Prostate gland (tissue), 2 donors: ENCODE measurements around the gene DOCK11. TPM values are rescaled to one million over a fixed set of nuclear protein-coding genes. Genes with fewer than 3 reads are reported as not detected.
"Not testable (repeated sequence)": the region's sequence is repeated elsewhere in the genome, so short reads cannot be mapped to it uniquely, and the experiment has no call there.

Source experiments
- DNase-seq: peaks from one replicate; pipeline ENCODE4 v3.0.0-alpha.2; 2019; ENCODE audit warnings: low spot score
- H3K27ac ChIP-seq, 2 donors: fragments of 200-600 bp; sonication (generic); 2 replicates each; pipeline ENCODE4 v1.5.1; 2017 to 2019
- H3K27me3 ChIP-seq: fragments of 200-600 bp; sonication (generic); replicated peaks from 2 replicates; pipeline ENCODE4 v1.5.1; 2019; ENCODE audit not compliant: insufficient read depth
- H3K36me3 ChIP-seq, 2 donors: fragments of 200-600 bp; sonication (generic); 1 replicate in 1 of 2; 2 replicates in 1 of 2; pipeline versions ENCODE4 v1.5.1 to v1.8.1; 2017 to 2019
- H3K4me1 ChIP-seq: fragments of 200-600 bp; sonication (generic); replicated peaks from 2 replicates; pipeline ENCODE4 v1.5.1; 2019
- H3K4me3 ChIP-seq, 2 donors: fragments of 200-600 bp; sonication (generic); 2 replicates each; pipeline ENCODE4 v1.5.1; 2017 to 2019
- H3K9me3 ChIP-seq: fragments of 200-600 bp; sonication (generic); 2 replicates; pipeline ENCODE4 v1.5.1; 2017
- POLR2A ChIP-seq: fragments of 450-650 bp; IDR thresholded peaks from one replicate; pipeline ENCODE4 v1.6.1; 2016; ENCODE audit warnings: antibody characterized with exemption, mild to moderate bottlenecking
- POLR2AphosphoS5 ChIP-seq: sonication (generic); formaldehyde crosslinking; IDR thresholded peaks from one replicate; pipeline ENCODE4 v1.6.1; 2017; ENCODE audit warnings: antibody characterized with exemption
- WGBS: methylation state at CpG from one replicate; pipeline ENCODE4 v1.1.5; 2018; 5-methylcytosine and 5-hydroxymethylcytosine counted together
- intact Hi-C: fragments of 100-400 bp; cut with DNase I; formaldehyde crosslinking; loops from one replicate; pipeline ENCODE4 v1.14.2; 2022
- total RNA-seq, 2 donors: library from RNA; depleted of rRNA; stranded (reverse); fragments of >200 nt; gene quantifications; one replicate each; pipeline ENCODE4 v1.1.0, GENCODE V29; 2016
- TF ChIP-seq, protein P1 (sequence below), 4 experiments: fragments of 200-600 bp in 2 of 4; fragments of 450-650 bp in 2 of 4; sonication (generic) in 2 of 4; IDR thresholded peaks; 1 replicate in 3 of 4; 2 replicates in 1 of 4; pipeline ENCODE4 v1.5.1; 2016 to 2019; ENCODE audit warnings: antibody characterized with exemption in 4 of 4, mild to moderate bottlenecking in 2 of 4, moderate library complexity in 2 of 4

The DOCK11 gene
- total RNA-seq, 2 donors from 2014 or later: 2.6 to 4.7 TPM

DNA sequence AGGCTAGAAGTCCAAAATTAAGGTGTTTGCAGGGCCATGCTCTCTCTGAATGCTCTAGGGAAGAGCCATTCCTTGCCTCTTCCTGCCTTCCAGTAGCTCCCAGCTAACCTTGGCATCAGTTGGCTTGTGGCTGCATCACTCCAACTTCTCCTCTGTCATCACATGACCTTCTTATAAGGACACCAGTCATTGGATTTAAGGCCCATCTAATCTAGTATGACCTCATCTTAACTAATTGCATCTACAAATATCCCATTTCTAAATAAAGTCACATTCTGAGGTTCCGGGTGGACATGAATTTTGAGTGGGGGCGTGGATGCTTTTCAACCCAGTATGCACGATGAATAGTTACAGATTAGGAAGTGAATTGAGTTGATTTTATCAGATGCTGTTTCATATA is 89.7 kb downstream of the DOCK11 start:
- no peaks in the 10 kb centered on the region for H3K36me3 ChIP-seq
- DNase-seq: no peak
- H3K27me3 ChIP-seq: no peaks in the 10 kb centered on the region
- H3K27ac ChIP-seq: no peak overlapping the region
- no peaks in the 10 kb centered on the region for H3K4me1 ChIP-seq
- H3K9me3 ChIP-seq: no peaks in the 10 kb centered on the region
- 93% methylated on average over 3 of the region's 3 CpGs for WGBS
- TF ChIP-seq POLR2AphosphoS5 (no peak), POLR2A (no peak)
- TF ChIP-seq, protein P1, sequence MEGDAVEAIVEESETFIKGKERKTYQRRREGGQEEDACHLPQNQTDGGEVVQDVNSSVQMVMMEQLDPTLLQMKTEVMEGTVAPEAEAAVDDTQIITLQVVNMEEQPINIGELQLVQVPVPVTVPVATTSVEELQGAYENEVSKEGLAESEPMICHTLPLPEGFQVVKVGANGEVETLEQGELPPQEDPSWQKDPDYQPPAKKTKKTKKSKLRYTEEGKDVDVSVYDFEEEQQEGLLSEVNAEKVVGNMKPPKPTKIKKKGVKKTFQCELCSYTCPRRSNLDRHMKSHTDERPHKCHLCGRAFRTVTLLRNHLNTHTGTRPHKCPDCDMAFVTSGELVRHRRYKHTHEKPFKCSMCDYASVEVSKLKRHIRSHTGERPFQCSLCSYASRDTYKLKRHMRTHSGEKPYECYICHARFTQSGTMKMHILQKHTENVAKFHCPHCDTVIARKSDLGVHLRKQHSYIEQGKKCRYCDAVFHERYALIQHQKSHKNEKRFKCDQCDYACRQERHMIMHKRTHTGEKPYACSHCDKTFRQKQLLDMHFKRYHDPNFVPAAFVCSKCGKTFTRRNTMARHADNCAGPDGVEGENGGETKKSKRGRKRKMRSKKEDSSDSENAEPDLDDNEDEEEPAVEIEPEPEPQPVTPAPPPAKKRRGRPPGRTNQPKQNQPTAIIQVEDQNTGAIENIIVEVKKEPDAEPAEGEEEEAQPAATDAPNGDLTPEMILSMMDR (IDR thresholded peaks at IDR 0.05): no peak
- no peak overlapping the region for H3K4me3 ChIP-seq
- intact Hi-C loops: no loop called here

GRCh38 chrX:118586206-118586605 is 90.6 kb downstream of the DOCK11 start:
- H3K36me3 ChIP-seq, H3K4me1 ChIP-seq, DNase-seq, H3K27me3 ChIP-seq, intact Hi-C loops, H3K27ac ChIP-seq, H3K9me3 ChIP-seq, H3K4me3 ChIP-seq: not testable (repeated sequence)
- WGBS: 68% methylated on average over 7 of the region's 7 CpGs

- TF ChIP-seq POLR2AphosphoS5: no peak
- TF ChIP-seq, protein P1 (IDR thresholded peaks at IDR 0.05): no peak
- TF ChIP-seq POLR2A: no peak
- H3K9me3 ChIP-seq: no peaks in the 10 kb centered on the region
- no peak for DNase-seq
- H3K4me3 ChIP-seq: no peak overlapping the region
- WGBS: 43% methylated on average over 3 of the region's 3 CpGs
- intact Hi-C loops: no loop called here
- H3K36me3 ChIP-seq: no peaks in the 10 kb centered on the region
- no peaks in the 10 kb centered on the region for H3K4me1 ChIP-seq
- H3K27ac ChIP-seq: no peak overlapping the region
- H3K27me3 ChIP-seq: no peaks in the 10 kb centered on the region
These were observed 93.1 kb downstream of the DOCK11 start for GRCh38 chrX:118588715-118589114.

DNA sequence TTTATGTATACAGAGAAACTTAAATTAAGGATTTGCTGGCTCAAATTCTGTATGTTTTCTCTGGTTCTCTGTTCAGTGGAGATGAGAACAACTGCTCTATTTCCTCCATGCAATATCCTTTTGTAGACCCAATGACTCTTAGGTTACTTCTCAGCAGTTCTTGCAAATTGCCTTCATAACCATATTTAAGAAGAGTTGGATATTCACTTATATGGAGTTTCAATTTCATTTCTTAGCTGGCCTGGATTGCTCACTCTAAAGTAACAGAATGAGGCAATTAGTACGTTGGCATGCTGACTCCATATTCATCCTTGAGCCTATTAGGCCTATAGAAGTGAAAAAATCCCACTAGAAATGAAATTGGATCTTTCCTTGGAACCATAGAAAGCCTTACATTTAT is 93.6 kb downstream of the DOCK11 start:
- 77% methylated on average over 1 of the region's 1 CpG for whole genome bisulfite sequencing
- TF ChIP-seq POLR2A: no peak
- TF ChIP-seq, protein P1 (IDR thresholded peaks at IDR 0.05): no peak
- no peak for TF ChIP-seq POLR2AphosphoS5
- Histone ChIP-seq H3K36me3 (no peaks in the 10 kb centered on the region), H3K4me3 (no peak overlapping the region), H3K27me3 (no peaks in the 10 kb centered on the region), H3K9me3 (no peaks in the 10 kb centered on the region), H3K4me1 (no peaks in the 10 kb centered on the region), H3K27ac (no peak overlapping the region)
- no peak for DNase-seq
- intact Hi-C loops: no loop called here

DNA sequence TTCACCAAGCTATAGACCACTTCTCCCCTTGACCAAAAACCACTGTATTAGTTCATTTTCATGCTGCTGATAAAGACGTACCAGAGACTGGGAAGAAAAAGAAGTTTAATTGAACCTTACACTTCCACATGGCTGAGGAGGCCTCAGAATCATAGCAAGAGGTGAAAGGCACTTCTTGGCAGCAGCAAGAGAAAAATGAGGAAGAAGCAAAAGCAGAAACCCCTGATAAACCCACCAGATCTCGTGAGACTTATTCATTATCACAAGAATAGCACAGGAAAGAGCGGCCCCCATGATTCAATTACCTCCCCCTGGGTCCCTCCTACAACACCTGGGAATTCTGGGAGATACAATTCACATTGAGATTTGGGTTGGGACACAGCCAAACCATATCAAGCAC is 97.8 kb downstream of the DOCK11 start:
- no peak for DNase-seq
- Histone ChIP-seq H3K4me3 (no peak overlapping the region), H3K36me3 (no peaks in the 10 kb centered on the region), H3K27ac (no peak overlapping the region), H3K27me3 (no peaks in the 10 kb centered on the region), H3K4me1 (no peaks in the 10 kb centered on the region), H3K9me3 (no peaks in the 10 kb centered on the region)
- TF ChIP-seq POLR2A (no peak), POLR2AphosphoS5 (no peak)
- TF ChIP-seq, protein P1 (IDR thresholded peaks at IDR 0.05): no peak
- WGBS: 69% methylated on average over 3 of the region's 3 CpGs
- intact Hi-C loops: no loop called here
